ENCODE results near the gene ELOB.

ELOB gene

GRCh38 chr16:2749936-2750335 is 27.1 kb downstream of the ELOB start:
- Histone ChIP-seq H3K18ac (ENCODE audit: low read length) (no peak overlapping the region), H3K79me1 (ENCODE audit: low read length) (peaks cover 20% of the 10 kb centered on the region), H3K4me2 (ENCODE audit: low read length) (no peak overlapping the region), H3K27ac (ENCODE audit: low read depth, low read length) (no peak overlapping the region), H3K14ac (ENCODE audit: low read length) (no peak overlapping the region), H2AK5ac (ENCODE audit: low read length) (no peak overlapping the region), H2AFZ (ENCODE audit: insufficient read depth, low read length, poor library complexity) (no peak overlapping the region), H2BK12ac (ENCODE audit: low read length) (no peak overlapping the region), H4K12ac (ENCODE audit: low read depth, low read length) (no peak overlapping the region), H2BK5ac (ENCODE audit: low read depth, low read length, poor library complexity) (no peak overlapping the region), H3K4ac (ENCODE audit: low read depth, low read length) (no peak overlapping the region), H3K4me3 (ENCODE audit: low read depth, low read length) (no peak overlapping the region), H3K9me3 (ENCODE audit: insufficient read depth, low read depth, low read length) (peaks cover 2% of the 10 kb centered on the region), H3K36me3 (ENCODE audit: control insufficient read depth in 1 of 2, insufficient read depth in 2 of 2, low read length in 2 of 2) (no peaks in the 10 kb centered on the region), H4K8ac (ENCODE audit: low read depth, low read length) (no peak overlapping the region), H3K4me1 (ENCODE audit: control insufficient read depth in 1 of 2, insufficient read depth in 2 of 2, low read length in 2 of 2) (peaks cover 8 to 12% of the 10 kb centered on the region in 2 experiments), H4K91ac (ENCODE audit: low read depth, low read length) (no peak overlapping the region), H3K79me2 (ENCODE audit: control insufficient read depth, insufficient read depth, low read length, poor library complexity) (peaks cover 30% of the 10 kb centered on the region), H3K9ac (ENCODE audit: low read length) (no peak overlapping the region), H3K27me3 (ENCODE audit: insufficient read depth, low read length) (no peaks in the 10 kb centered on the region), H2BK120ac (ENCODE audit: insufficient read depth, low read length, poor library complexity) (no peak overlapping the region), H3K23ac (ENCODE audit: low read length) (no peak overlapping the region)
- WGBS (ENCODE audit: extremely low coverage, insufficient coverage, insufficient read length): no CpG with 5 or more reads among the region's 6 CpGs
- DNase-seq: no peak

DNA sequence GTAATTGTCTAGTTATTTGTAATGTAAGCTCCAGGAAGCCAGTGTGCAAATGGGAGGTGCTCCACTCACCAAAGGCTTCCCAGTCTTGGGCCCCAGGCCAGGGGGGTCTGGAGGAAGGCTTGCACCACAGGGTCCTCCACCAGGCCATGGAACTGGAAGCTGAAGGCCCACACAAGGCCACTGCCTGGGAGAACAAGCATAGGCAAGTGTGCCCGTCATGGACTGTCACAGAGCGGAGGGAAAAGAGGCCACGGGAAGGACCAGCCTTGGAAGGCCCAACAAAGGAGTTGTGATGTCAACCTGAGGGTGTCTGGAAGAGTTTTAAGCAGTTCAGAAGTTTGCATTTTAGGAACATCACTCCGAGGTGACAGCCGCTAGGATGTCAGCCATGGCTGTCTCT is 27.6 kb downstream of the ELOB start:
- Histone ChIP-seq H3K9me3 (ENCODE audit: insufficient read depth, low read depth, low read length) (peaks cover 2% of the 10 kb centered on the region), H3K79me2 (ENCODE audit: control insufficient read depth, insufficient read depth, low read length, poor library complexity) (peaks cover 27% of the 10 kb centered on the region), H4K8ac (ENCODE audit: low read depth, low read length) (no peak overlapping the region), H3K36me3 (ENCODE audit: control insufficient read depth in 1 of 2, insufficient read depth in 2 of 2, low read length in 2 of 2) (no peaks in the 10 kb centered on the region), H4K91ac (ENCODE audit: low read depth, low read length) (no peak overlapping the region), H2AFZ (ENCODE audit: insufficient read depth, low read length, poor library complexity) (no peak overlapping the region), H2BK12ac (ENCODE audit: low read length) (no peak overlapping the region), H3K27me3 (ENCODE audit: insufficient read depth, low read length) (no peaks in the 10 kb centered on the region), H3K4me2 (ENCODE audit: low read length) (no peak overlapping the region), H3K18ac (ENCODE audit: low read length) (no peak overlapping the region), H3K4me3 (ENCODE audit: low read depth, low read length) (no peak overlapping the region), H3K79me1 (ENCODE audit: low read length) (peaks cover 20% of the 10 kb centered on the region), H4K12ac (ENCODE audit: low read depth, low read length) (no peak overlapping the region), H3K23ac (ENCODE audit: low read length) (no peak overlapping the region), H3K4me1 (ENCODE audit: control insufficient read depth in 1 of 2, insufficient read depth in 2 of 2, low read length in 2 of 2) (peaks cover 8 to 10% of the 10 kb centered on the region in 2 experiments), H3K4ac (ENCODE audit: low read depth, low read length) (no peak overlapping the region), H2BK120ac (ENCODE audit: insufficient read depth, low read length, poor library complexity) (no peak overlapping the region), H2BK5ac (ENCODE audit: low read depth, low read length, poor library complexity) (no peak overlapping the region), H3K9ac (ENCODE audit: low read length) (no peak overlapping the region), H2AK5ac (ENCODE audit: low read length) (no peak overlapping the region), H3K27ac (ENCODE audit: low read depth, low read length) (no peak overlapping the region), H3K14ac (ENCODE audit: low read length) (no peak overlapping the region)
- DNase-seq: no peak
- WGBS (ENCODE audit: extremely low coverage, insufficient coverage, insufficient read length): no CpG with 5 or more reads among the region's 5 CpGs

GRCh38 chr16:2748757-2749455 is 28.2 kb downstream of the ELOB start:
- Histone ChIP-seq H3K4me1 (ENCODE audit: control insufficient read depth in 1 of 2, insufficient read depth in 2 of 2, low read length in 2 of 2) (peaks cover 5% of the 10 kb centered on the region in 2 experiments), H2BK5ac (ENCODE audit: low read depth, low read length, poor library complexity) (no peak overlapping the region), H3K18ac (ENCODE audit: low read length) (no peak overlapping the region), H4K12ac (ENCODE audit: low read depth, low read length) (no peak overlapping the region), H2AFZ (ENCODE audit: insufficient read depth, low read length, poor library complexity) (no peak overlapping the region), H3K14ac (ENCODE audit: low read length) (no peak overlapping the region), H2BK120ac (ENCODE audit: insufficient read depth, low read length, poor library complexity) (no peak overlapping the region), H3K27me3 (ENCODE audit: insufficient read depth, low read length) (no peaks in the 10 kb centered on the region), H4K8ac (ENCODE audit: low read depth, low read length) (no peak overlapping the region), H2BK12ac (ENCODE audit: low read length) (no peak overlapping the region), H3K4me3 (ENCODE audit: low read depth, low read length) (no peak overlapping the region), H4K91ac (ENCODE audit: low read depth, low read length) (no peak overlapping the region), H3K36me3 (ENCODE audit: control insufficient read depth in 1 of 2, insufficient read depth in 2 of 2, low read length in 2 of 2) (no peaks in the 10 kb centered on the region), H3K27ac (ENCODE audit: low read depth, low read length) (no peak overlapping the region), H3K9me3 (ENCODE audit: insufficient read depth, low read depth, low read length) (peaks cover 2% of the 10 kb centered on the region), H3K9ac (ENCODE audit: low read length) (no peak overlapping the region), H3K79me1 (ENCODE audit: low read length) (peaks cover 20% of the 10 kb centered on the region), H3K23ac (ENCODE audit: low read length) (no peak overlapping the region), H3K4ac (ENCODE audit: low read depth, low read length) (no peak overlapping the region), H3K79me2 (ENCODE audit: control insufficient read depth, insufficient read depth, low read length, poor library complexity) (peaks cover 22% of the 10 kb centered on the region), H2AK5ac (ENCODE audit: low read length) (no peak overlapping the region), H3K4me2 (ENCODE audit: low read length) (no peak overlapping the region)
- WGBS (ENCODE audit: extremely low coverage, insufficient coverage, insufficient read length): no CpG with 5 or more reads among the region's 7 CpGs
- DNase-seq: no peak

- H2AK5ac ChIP-seq (ENCODE audit: low read length): no peak overlapping the region
- WGBS (ENCODE audit: extremely low coverage, insufficient coverage, insufficient read length): no CpG with 5 or more reads among the region's 9 CpGs
Observed at GRCh38 chr16:2745961-2746360, 31.1 kb downstream of the ELOB start.

More at GRCh38 chr16:2745961-2746360, 31.1 kb downstream of the ELOB start:
- peaks cover 2% of the 10 kb centered on the region for H3K9me3 ChIP-seq (ENCODE audit: insufficient read depth, low read depth, low read length)
- H2BK12ac ChIP-seq (ENCODE audit: low read length): no peak overlapping the region
- H4K91ac ChIP-seq (ENCODE audit: low read depth, low read length): no peak overlapping the region
- no peaks in the 10 kb centered on the region for H3K79me1 ChIP-seq (ENCODE audit: low read length)
- H3K9ac ChIP-seq (ENCODE audit: low read length): no peak overlapping the region
- H3K4me2 ChIP-seq (ENCODE audit: low read length): no peak overlapping the region
- H4K12ac ChIP-seq (ENCODE audit: low read depth, low read length): no peak overlapping the region
- no peak overlapping the region for H3K4ac ChIP-seq (ENCODE audit: low read depth, low read length)
- H2BK5ac ChIP-seq (ENCODE audit: low read depth, low read length, poor library complexity): no peak overlapping the region
- H2AFZ ChIP-seq (ENCODE audit: insufficient read depth, low read length, poor library complexity): no peak overlapping the region
- H3K4me1 ChIP-seq (ENCODE audit: control insufficient read depth in 1 of 2, insufficient read depth in 2 of 2, low read length in 2 of 2): no peaks in the 10 kb centered on the region
- no peak overlapping the region for H3K27ac ChIP-seq (ENCODE audit: low read depth, low read length)
- no peak overlapping the region for H3K18ac ChIP-seq (ENCODE audit: low read length)
- no peak overlapping the region for H3K14ac ChIP-seq (ENCODE audit: low read length)
- no peak overlapping the region for H3K4me3 ChIP-seq (ENCODE audit: low read depth, low read length)
- no peak overlapping the region for H4K8ac ChIP-seq (ENCODE audit: low read depth, low read length)
- no peaks in the 10 kb centered on the region for H3K36me3 ChIP-seq (ENCODE audit: control insufficient read depth in 1 of 2, insufficient read depth in 2 of 2, low read length in 2 of 2)
- no peak for DNase-seq
- no peak overlapping the region for H3K23ac ChIP-seq (ENCODE audit: low read length)
- no peak overlapping the region for H2BK120ac ChIP-seq (ENCODE audit: insufficient read depth, low read length, poor library complexity)
- H3K27me3 ChIP-seq (ENCODE audit: insufficient read depth, low read length): no peaks in the 10 kb centered on the region
- no peaks in the 10 kb centered on the region for H3K79me2 ChIP-seq (ENCODE audit: control insufficient read depth, insufficient read depth, low read length, poor library complexity)

Measured in trophoblast cell (in vitro differentiated cells and primary cell).